Testis (tissue), 3 donors: ENCODE measurements around the gene ALOX5. TPM values are rescaled to one million over a fixed set of nuclear protein-coding genes. Genes with fewer than 3 reads are reported as not detected.
A peak's percentile ranks its signal among the peaks of the same experiment; 100 is the strongest.

Source experiments
- DNase-seq: peaks from one replicate; pipeline ENCODE4 v3.0.0-alpha.2; 2019
- H3K27ac ChIP-seq, 2 donors: fragments of 200-600 bp; sonication (generic); one replicate each; pipeline ENCODE4 v1.5.1; 2019
- H3K27me3 ChIP-seq: fragments of 200-600 bp; sonication (generic); one replicate; pipeline ENCODE4 v1.5.1; 2019
- H3K36me3 ChIP-seq: fragments of 200-600 bp; sonication (generic); one replicate; pipeline ENCODE4 v1.5.1; 2017; ENCODE audit warnings: low read depth; ENCODE audit errors: missing control alignments
- H3K4me1 ChIP-seq: fragments of 200-600 bp; sonication (generic); one replicate; pipeline ENCODE4 v1.5.1; 2019
- H3K4me3 ChIP-seq, 2 donors: fragments of 200-600 bp; sonication (generic); one replicate each; pipeline ENCODE4 v1.5.1; 2017 to 2019
- H3K9me3 ChIP-seq: fragments of 200-600 bp; sonication (generic); one replicate; pipeline ENCODE4 v1.5.1; 2017
- CTCF ChIP-seq, 3 experiments: fragments of 450-650 bp in 2 of 3; fragments of 200-600 bp in 1 of 3; sonication (generic) in 1 of 3; IDR thresholded peaks; one replicate each; pipeline ENCODE4 v1.5.1; 2016 to 2019; ENCODE audit warnings: antibody characterized with exemption in 3 of 3, mild to moderate bottlenecking in 2 of 3, moderate library complexity in 1 of 3
- POLR2A ChIP-seq: fragments of 450-650 bp; IDR thresholded peaks from one replicate; pipeline ENCODE4 v1.6.1; 2017; ENCODE audit warnings: antibody characterized with exemption, mild to moderate bottlenecking, moderate library complexity
- WGBS, 2 donors: methylation state at CpG; one replicate each; pipeline ENCODE4 v1.1.5; 2018; 5-methylcytosine and 5-hydroxymethylcytosine counted together
- intact Hi-C: fragments of 100-400 bp; cut with DNase I; formaldehyde crosslinking; loops from one replicate; pipeline ENCODE4 v1.15.1; 2023; ENCODE audit warnings: low total_unique reads
- polyA plus RNA-seq: library from polyadenylated mRNA; stranded (reverse); fragments of 350-450 nt; fragmentation: Illumina TruSeq; extraction: RNeasy Lipid Tissue Mini Kit (QIAGEN cat#74804); gene quantifications from one replicate; pipeline ENCODE4 v1.2.3, GENCODE V29; 2014; ENCODE audit warnings: low read depth, low replicate concordance; ENCODE audit not compliant: insufficient read depth
- total RNA-seq, 2 donors: library from RNA; depleted of rRNA; stranded (reverse); fragments of >200 nt; gene quantifications; one replicate each; pipeline ENCODE4 v1.2.3, GENCODE V29; 2016

ALOX5 gene
- total and polyA plus RNA-seq, 3 donors from 2014 or later = 11.4 to 18.5 (median 13.7) TPM

DNA sequence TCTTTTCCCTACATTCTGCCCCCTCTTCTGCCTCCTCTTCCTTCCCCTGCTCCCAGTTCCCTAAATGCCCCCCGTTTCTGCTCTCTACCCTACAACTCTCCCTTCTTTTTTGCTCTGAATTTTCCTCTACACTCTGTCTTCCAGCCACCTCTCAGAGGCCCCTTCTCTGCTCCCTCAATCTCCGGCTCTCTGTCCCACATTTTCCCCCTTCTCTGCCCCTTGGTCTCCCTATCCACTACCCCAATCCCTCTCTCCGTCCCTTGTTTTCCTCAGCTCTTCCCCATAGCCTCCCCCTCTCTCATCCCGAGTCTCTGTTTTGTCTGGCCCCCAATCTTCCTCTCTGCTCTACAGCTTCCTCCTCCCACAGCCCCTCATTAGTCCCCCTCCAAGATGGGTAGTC lies 3.3 kb downstream of the ALOX5 start:
- intact Hi-C loops = no loop called here
- H3K4me1 ChIP-seq = no peaks in the 10 kb centered on the region
- 56 to 65% methylated on average over 4 of the region's 4 CpGs for WGBS, 2 donors
- no peaks in the 10 kb centered on the region for H3K27me3 ChIP-seq
- no peak for TF ChIP-seq CTCF (IDR thresholded peaks at IDR 0.05)
- TF ChIP-seq POLR2A = no peak
- no peaks in the 10 kb centered on the region for H3K9me3 ChIP-seq
- no peak for DNase-seq
- H3K27ac ChIP-seq = no peak overlapping the region
- no peaks in the 10 kb centered on the region for H3K36me3 ChIP-seq
- H3K4me3 ChIP-seq = no peak overlapping the region

DNA sequence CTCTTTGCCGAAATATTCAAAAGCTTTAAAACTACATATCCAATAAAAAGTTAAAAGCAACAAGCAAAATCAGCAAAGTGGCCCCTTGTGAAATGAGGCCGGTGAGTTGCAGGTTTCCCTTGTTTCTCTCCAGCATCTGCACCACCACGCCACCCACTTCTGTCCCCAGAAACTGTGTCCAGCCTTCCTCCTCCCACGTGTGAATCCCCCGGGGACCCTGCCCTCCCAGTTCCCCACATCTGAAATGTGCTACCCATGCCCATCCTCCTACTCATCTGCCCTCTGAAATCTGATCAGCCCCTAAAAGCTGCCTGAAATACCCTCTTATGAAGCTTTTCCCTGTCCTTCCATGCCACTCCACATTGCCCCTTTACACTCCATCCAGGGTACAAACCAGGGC lies 3.8 kb downstream of the ALOX5 start:
- H3K27ac ChIP-seq = no peak overlapping the region
- H3K9me3 ChIP-seq = no peaks in the 10 kb centered on the region
- H3K36me3 ChIP-seq = no peaks in the 10 kb centered on the region
- no peak for TF ChIP-seq CTCF (IDR thresholded peaks at IDR 0.05)
- TF ChIP-seq POLR2A = no peak
- H3K4me1 ChIP-seq = no peaks in the 10 kb centered on the region
- intact Hi-C loops = no loop called here
- H3K27me3 ChIP-seq = no peaks in the 10 kb centered on the region
- WGBS, 2 donors = 59 to 65% methylated on average over 5 of the region's 5 CpGs
- no peak for DNase-seq
- no peak overlapping the region for H3K4me3 ChIP-seq

DNA sequence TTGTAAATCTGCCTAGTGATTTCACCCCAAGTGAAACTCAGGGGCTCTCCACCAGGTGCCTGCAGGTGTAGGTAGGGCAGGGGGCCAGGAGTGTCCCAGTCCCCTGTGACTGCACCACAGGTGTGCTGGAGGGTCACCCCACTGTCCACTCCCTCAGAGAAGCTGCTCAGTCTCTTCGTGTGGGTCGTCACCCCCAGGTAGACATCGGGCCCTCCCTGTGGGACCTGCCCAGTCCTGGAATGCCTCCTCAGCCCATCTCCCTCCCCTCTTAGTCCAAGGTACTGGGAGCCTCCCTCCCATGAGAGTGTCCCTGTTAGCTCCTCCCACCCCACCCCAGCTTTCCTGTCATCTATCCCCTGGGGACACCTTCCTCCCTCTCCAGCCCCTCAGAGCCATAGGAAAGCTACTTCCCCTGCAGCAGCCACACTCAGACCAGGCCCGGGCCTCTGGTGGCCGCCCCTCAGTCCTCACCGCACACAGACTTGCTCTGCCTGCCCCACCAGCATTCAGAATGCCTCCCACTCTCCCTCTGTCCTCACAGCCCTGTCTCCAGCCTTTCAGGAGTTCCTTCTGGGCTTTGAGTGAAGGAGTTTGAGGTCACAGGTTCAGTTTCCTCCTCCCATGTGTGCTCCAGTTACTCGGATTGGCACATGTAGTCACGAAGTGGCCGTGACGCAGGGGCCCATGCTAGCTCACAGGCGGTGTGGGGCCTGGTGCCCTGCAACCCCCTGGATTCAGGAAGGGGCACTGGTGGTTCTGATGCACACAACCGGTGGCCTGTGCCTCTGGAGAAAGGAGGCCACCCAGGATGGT lies 5.1 kb downstream of the ALOX5 start:
- WGBS, 2 donors = 80 to 86% methylated on average over 12 of the region's 12 CpGs
- no peaks in the 10 kb centered on the region for H3K9me3 ChIP-seq
- no peak overlapping the region for H3K27ac ChIP-seq
- no peaks in the 10 kb centered on the region for H3K4me1 ChIP-seq
- TF ChIP-seq CTCF (IDR thresholded peaks at IDR 0.05) (no peak), POLR2A (no peak)
- DNase-seq = no peak
- no peaks in the 10 kb centered on the region for H3K36me3 ChIP-seq
- intact Hi-C loops = no loop called here
- no peaks in the 10 kb centered on the region for H3K27me3 ChIP-seq
- no peak overlapping the region for H3K4me3 ChIP-seq

DNA sequence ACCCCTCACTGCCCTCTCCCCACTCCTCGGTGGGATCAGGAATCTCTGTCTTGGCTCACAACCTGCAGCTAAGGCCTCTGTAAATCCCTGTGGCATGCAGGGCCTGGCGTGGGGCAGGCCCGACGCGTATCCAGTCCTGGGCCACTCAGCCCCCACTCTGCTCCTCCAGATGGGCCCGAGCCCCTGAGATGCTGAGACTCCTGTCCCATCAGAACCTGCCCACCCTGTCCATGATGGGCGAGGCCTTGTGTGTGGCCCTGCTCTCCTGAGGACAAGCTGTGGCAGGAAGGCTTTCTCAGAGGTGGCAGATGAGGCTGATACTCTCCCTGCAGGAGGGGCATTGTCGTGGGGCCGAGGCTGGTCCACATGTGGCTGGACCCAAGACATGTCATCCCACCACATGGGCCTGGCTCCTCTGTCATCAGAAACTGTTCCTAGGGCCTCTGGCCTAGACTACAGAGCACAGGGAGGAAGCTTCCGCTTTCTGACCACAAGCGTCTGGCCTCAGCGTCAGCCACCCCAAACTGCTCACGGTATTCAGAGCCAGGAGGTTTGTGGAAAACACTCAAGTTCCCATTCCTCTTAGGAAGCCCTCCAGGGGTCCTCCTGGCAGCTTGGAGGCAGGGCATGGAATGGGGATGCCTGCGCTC lies 6.0 kb downstream of the ALOX5 start:
- WGBS, 2 donors = 88 to 91% methylated on average over 6 to 14 of the region's 14 CpGs
- intact Hi-C loops = no loop called here
- Histone ChIP-seq H3K4me1 (no peaks in the 10 kb centered on the region), H3K4me3 (no peak overlapping the region), H3K27me3 (no peaks in the 10 kb centered on the region), H3K9me3 (no peaks in the 10 kb centered on the region), H3K27ac (no peak overlapping the region), H3K36me3 (no peaks in the 10 kb centered on the region)
- no peak for TF ChIP-seq CTCF (IDR thresholded peaks at IDR 0.05)
- TF ChIP-seq POLR2A = no peak
- peak; percentile 29 for DNase-seq
